Measurements from ENCODE around the gene ZFAND2B.

Gene ZFAND2B

DNA sequence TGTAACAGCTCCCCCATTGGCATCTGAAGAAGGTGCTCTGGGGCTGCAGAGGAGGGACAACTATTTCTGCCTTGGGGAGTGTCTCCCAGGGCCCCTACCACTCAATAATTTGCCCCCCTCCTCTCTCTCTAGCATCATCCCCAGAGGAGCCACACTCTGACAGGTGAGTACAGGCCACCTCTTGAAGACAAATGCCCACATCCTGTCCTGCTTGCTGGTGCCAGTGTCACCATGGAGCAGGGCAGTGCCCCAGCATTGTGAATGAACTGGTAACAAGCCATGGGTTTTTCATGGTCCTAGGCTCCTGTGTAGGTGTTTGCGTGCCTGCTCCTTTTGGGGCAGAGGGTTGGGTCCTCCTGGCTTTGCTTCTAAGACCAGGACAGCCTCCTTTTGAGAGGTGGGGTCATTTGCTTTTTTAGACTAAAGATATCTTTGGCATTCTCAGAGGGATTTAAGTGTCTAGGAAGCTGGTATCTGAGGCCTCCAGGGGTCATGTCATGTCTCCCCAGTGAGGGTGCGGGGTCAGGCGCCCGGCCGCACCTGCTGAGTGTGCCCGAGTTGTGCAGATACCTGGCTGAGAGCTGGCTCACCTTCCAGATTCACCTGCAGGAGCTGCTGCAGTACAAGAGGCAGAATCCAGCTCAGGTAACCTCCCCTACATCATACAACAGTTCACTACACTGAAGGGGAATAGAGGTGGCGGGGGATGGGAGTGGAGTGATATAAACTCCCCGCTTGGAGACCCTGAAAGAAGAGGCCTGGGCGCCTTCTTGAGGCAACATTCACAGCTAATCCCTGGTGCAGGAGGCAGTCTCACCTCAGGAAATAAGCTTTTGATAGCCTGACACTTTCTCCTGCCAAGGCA, 26.7 kb upstream of the ZFAND2B start:
- Histone ChIP-seq H3K4me3 (peak overlapping the region; percentile 95), H3K27ac (no peak overlapping the region)
- TF ChIP-seq CTCF (IDR thresholded peaks at IDR 0.05) = no peak
- no peak for DNase-seq (ENCODE audit: low spot score)

DNA sequence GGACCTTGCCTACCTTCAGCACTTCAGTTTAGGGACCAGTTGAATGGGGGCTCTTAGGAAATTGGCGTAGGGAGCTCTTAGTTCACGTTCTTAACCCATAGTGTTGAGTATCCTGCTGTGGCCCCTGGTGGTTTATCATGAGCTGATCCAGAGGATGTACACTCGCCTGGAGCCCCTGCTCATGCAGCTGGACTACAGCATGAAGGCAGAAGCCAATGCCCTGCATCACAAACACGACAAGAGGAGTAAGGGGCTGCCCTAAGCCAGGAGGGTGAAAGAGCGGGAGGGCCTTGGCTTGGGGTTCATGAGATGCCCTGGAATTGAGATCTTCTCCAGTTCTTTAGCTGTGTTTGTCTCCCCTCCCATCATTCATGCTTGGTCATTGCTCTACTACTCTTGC, 25.6 kb upstream of the ZFAND2B start:
- no peak for TF ChIP-seq CTCF (IDR thresholded peaks at IDR 0.05)
- DNase-seq (ENCODE audit: low spot score) = no peak
- no peak overlapping the region for H3K4me3 ChIP-seq
- no peak overlapping the region for H3K27ac ChIP-seq

DNA sequence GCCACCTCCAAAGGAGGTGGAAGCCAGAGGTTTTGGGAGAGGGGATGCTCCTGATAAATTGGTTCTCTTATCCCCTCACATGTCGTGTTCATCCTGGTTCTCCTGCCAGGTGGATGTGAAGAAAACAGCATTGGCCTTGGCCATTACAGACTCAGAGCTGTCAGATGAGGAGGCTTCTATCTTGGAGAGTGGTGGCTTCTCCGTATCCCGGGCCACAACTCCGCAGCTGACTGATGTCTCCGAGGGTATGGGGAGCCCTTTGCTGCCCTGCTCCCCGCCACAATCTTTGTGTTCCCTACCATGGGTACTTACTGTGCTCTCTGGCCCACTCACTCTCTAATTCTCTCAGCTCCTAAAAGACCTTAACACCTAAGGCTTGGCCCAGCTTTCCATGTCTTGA, 25.1 kb upstream of the ZFAND2B start:
- H3K27ac ChIP-seq = no peak overlapping the region
- no peak for TF ChIP-seq CTCF (IDR thresholded peaks at IDR 0.05)
- H3K4me3 ChIP-seq = no peak overlapping the region
- no peak for DNase-seq (ENCODE audit: low spot score)

- no peak overlapping the region for H3K4me3 ChIP-seq
Measured at GRCh38 chr2:219182331-219183150, 24.0 kb upstream of the ZFAND2B start.

GRCh38 chr2:219183151-219183772, 23.3 kb upstream of the ZFAND2B start:
- no peak for TF ChIP-seq CTCF (IDR thresholded peaks at IDR 0.05)
- Histone ChIP-seq H3K27ac (no peak overlapping the region), H3K4me3 (no peak overlapping the region)
- DNase-seq (ENCODE audit: low spot score) = no peak

More at GRCh38 chr2:219182331-219183150, 24.0 kb upstream of the ZFAND2B start:
- no peak overlapping the region for H3K27ac ChIP-seq
- TF ChIP-seq CTCF (IDR thresholded peaks at IDR 0.05) = no peak
- no peak for DNase-seq (ENCODE audit: low spot score)

GRCh38 chr2:219184121-219184520, 22.5 kb upstream of the ZFAND2B start:
- TF ChIP-seq CTCF (IDR thresholded peaks at IDR 0.05) = no peak
- no peak for DNase-seq (ENCODE audit: low spot score)
- H3K4me3 ChIP-seq = no peak overlapping the region
- no peak overlapping the region for H3K27ac ChIP-seq
